HG03103 (cell line): ENCODE results near the gene ARHGDIB.

Source experiments
- ATAC-seq: cut with Tn5 transposase; IDR thresholded peaks from one replicate; pipeline ENCODE4 v1.9.1; 2021; ENCODE audit warnings: low read depth; ENCODE audit not compliant: unreplicated experiment

Gene ARHGDIB

DNA sequence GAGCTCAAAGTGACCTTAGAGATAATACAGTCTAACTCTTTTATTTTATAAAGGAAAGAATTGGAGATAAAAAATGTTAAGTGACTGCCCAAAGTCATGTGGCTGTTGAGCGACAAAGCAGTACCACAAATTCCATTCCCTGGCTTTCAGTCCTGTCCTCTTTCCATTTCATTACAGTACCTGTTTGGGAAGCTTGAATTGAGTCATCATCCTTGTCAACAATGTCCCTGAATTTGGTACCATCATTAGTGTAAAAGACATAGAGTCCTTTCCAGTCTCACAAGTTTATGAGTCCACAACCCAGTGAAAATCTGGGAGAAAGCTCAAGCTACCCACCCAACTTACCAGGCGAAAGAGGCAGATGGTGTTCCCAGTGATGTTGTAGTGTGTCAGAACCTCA, 26.9 kb downstream of the ARHGDIB start:
- no peak for ATAC-seq

DNA sequence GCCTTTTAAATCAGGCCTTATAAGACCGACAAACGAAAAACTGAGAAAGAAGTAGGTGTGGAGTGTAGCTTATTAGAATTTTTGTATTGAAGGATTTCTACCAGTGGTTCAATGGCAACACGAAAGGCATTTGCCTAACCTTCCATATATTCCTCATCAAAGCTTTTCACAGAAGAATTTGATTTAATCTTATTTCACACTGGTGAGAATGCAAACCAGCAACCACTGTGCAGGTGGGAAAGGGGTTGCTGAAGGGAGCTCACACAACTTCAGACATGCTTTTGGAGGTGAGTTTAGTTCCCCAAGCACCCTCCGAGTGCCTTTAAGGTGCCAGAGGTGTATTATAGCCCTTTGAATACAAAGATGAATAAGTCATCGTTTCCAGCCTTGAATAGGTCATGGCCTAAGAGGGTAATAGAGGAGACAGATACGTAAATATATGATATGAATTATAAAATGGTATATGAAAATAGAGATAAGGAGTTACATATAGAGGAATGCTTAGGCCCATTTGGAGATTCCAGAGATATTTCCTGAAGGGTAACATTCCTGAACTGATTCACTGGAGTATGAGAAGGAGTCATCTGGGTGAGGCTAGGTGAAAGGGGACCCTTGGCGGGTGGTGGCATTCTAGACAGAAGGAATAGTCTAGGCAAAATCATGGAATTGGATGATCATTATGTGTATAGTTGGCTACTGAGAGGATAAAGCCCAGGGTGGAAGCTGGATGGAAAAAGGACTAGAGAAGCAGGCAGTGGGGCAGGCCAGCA, 29.4 kb downstream of the ARHGDIB start:
- ATAC-seq: no peak

DNA sequence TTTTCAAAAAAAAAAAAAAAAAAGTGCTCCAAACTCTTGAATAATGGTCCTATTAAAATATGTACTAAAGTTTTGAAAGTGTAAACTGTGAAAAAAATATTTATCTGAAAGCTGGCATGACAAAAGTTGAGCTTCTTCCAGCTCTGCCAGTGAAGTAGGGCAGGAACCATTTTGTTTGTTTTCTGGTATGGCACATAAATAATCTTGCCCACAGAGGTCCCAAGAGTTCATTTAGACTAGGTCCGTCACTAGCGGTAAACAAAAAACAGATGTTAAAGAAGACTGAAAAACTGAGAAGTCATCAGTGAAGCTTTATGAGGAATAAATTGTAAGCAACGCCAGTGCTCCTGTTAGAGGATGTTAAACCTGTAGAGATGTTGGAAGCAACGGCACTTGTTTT, 30.0 kb downstream of the ARHGDIB start:
- no peak for ATAC-seq

DNA sequence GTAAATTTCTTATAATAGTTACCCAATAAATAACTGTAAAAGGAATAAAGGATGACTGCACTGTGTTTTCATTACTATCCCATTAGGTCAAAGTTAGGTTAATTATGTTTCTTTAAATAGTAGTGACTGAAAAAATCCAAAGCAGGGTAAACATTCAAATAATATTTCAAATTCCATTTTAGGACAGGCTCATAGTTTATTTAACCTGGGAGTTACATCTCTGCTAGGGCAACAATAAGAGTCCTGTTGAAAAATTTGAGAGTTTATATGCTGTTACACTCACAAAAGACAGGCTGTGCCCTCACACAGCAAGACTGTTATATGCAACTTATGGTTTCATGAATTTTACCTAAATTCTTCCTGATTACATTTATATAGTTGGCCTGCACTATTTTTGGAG, 31.1 kb downstream of the ARHGDIB start:
- no peak for ATAC-seq

DNA sequence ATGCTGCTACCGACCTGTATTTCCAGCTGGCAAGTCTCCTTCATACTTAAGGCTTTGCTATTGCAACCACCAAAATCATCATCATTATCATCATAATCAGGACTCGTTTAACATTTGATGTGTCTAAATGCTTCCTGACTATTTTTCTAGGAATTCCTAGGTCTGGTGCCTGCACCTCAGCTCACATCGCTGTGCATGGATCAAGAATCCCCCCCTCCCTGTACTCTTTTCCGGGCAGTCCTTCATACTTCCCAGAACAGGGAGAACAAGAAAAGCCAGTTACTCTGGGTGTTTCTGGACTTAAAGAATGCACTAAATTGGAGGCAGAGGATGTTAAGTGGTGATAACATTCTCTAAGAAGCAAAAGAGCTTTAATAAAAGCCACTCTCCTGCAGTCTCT, 32.5 kb downstream of the ARHGDIB start:
- ATAC-seq: no peak

DNA sequence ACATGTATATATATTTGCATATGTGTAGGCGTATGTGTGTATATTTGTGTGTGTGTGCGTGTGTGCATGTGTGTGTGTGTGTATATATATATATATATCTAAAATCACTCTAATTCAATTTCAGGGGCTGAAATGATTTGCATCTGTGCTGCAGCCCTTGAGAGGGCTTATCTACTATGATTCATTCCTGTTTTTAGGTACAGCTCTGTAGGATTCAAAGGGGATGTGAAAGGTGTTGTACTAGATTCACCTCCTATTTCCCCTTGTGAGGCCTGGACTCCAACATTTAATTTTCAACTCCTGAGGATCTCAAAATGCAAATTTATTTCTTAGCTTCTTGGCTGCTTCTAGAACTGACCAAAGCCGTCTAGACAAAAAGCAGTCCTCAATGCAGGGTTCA, 34.1 kb downstream of the ARHGDIB start:
- no peak for ATAC-seq

DNA sequence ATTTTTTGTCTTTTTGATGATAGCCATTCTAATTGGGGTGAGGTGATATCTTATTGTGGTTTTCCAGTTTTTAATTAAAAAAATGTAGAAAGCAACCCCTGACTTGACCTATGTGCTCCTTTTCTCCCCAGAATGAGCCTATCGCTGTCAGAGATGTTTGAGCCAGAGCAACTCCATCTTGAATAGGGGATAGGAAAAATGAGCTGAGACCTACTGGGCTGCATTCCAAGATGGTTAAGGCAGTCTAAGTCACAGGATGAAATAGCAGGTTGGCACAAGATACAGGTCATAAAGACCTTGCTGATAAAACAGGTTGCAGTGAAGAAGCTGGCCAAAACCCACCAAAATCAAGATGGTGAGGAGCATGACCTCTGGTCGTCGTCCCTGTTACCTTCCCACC, 36.9 kb downstream of the ARHGDIB start:
- no peak for ATAC-seq

DNA sequence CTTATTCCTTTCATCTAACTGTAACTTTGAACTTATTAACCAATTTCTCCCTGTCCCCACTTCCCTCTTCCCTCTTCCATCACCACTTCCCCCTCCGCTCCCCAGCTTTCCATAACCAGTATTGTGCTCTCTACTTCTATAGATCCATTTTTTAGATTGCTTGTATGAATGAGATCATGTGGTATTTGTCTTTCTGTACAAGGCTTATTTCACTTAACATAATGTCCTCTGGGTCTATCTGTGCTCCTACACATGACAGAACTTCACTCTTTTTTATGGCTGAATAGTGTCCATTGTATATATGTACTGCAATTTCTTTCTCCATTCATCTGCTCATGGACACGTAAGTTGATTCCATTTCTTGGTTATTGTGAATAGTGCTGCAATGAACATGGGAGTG, 37.5 kb downstream of the ARHGDIB start:
- no peak for ATAC-seq

DNA sequence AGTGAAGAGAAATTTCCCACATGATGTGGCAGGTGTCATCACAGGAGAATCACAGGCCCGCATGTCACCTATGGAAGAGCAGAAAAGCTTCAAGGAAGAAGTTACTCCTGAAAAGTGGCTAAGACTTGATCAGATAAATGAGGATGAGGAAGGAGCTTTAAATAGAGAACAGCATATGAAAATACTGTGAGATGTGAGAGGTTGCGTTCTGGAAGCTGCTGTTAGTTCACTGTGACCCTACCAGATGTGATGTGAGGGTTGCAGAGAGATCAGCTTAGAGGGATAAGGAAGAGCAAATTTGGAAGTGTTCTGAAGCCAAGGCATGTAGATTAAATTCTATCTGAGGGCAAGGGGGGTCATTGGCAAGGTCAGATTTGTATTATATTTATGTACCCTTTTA, 40.2 kb downstream of the ARHGDIB start:
- ATAC-seq: peak; percentile 58

DNA sequence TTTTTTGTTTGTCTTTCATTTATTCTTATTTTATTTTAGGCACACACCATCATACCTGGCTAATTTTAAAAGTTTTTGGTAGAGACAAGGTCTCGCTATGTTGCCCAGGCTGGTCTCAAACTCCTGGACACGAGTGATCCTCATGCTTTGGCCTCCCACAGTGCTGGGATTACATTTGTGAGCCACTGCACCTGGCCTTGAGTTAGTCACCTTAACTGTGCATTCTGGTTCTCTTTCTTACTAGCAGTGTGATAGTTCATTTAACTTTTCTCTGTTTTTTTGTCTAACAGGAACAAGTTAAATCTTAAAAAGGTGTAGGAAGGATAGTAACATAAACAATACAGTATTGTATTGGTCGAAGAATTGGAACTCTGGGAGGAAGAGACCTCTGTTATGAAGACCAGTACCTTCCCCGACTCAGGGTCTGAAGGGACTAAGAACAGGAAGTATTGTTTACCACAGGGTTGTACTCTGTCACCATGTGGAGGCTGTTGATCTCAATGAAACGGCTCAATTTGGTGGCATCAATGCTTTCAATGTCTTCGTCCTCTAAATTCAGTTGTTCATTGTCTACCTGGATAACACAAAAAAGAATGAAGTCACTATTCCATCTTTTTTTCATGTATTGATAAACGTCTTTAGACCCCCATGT, 40.8 kb downstream of the ARHGDIB start:
- peak; percentile 86 for ATAC-seq

DNA sequence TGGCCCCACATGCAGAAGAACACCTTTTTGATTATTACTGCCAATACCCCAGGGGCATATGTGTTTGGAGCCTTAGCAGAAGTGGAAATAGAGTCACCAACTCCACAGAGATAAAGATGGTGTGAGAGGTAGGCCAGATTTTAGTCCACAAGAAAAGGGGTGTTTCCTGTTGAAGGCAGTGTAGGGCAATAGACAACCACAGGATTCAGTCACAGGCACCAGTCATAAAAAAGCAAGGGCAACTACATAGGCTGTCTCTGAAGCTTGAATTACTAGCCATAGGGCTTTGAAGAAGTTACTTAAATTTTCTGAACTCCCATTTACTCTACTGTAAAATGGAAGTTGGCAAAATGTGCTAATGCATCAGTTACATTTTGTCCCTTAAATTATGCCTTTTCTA, 41.9 kb downstream of the ARHGDIB start:
- no peak for ATAC-seq

DNA sequence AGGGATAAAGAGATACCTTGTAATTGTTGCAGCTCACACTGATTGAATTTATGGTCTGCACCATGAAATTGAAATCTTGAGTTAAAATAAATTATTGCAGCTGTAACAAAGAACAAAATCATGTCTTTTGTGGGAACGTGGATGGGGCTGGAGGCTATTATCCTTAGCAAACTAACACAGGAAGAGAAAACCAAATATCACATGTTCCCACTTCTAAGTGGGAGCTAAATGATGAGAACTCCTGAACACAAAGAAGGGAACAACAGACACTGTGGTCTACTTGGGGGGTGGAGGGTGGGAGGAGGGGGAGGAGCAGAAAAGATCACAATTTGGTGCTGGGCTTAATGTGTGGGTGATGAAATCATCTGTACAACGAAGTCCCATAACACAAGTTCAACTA, 45.7 kb downstream of the ARHGDIB start:
- ATAC-seq: no peak

DNA sequence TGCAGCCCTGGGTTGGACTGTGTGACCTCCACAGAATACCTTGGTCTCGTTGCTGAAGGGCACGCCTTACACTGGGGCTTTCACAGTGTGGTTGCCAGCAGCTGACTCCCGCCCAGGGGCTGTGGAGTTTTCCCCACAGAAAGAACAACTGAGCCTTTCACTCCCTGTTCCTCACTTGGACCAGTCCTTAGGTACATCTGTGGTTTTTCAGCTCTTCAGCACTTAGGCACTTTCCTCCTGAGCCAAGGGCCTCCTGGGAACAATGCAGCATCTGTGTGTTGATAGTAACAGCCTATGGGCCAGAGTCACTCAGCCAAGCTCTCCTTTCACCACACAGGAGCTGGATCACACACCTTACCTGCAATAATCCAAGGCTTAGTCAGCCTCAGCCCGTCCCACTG, 48.0 kb downstream of the ARHGDIB start:
- ATAC-seq: no peak

DNA sequence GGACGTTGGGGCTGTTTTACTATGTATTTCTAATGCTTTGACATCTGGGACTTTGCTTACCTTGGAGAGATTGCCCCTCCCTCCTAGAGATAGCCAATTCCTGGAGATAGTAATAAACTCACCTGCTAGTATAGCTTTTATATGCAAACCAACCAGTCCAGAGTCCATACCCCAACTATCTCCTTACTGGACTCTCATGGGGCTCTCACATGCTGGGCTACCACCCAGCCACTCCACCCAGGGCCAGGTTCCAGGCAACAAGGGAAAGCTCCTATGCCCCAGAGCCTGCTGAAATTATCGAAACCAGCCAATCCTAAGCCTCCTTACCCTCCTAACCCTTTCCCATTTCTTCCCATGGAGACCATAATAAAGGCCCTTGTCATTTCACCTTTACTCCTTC, 50.3 kb downstream of the ARHGDIB start:
- no peak for ATAC-seq

DNA sequence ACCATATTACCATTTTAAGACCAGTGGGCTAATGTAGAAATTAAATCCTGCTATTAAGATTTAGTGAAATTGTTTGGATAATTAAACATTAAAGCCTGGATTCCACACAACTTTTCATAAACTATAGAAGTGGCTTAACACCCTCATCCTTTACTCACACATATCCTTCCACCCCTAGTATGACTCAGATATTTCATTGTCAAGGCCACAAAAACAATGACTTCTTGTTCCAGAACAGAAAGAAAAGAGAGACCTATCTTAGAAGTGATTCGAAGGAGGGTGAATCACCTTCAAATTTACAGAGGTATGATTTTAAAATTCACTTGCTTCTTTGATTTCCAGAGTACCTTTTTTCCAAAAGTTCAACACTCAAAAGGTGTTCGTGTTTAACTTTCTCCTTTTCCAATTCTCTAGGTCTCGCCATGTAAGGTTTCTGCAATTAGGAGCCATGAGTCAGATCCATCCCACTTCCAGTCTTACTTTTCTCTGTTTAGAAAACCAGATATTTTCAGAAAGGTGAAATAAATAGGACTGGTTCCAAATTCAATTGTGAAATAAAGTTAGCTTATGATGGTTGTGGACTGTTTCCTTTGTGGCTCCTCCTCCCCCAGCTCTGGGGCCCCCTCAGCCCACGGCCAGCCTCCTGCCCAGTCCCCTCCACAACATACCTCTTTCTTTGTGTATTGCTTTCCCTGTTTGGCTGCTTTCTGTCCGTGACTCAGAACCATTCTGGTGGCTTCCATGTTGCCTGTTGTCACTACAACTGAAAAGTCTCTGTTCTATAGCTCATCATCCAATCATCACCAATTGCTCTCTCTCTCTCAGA, 51.1 kb downstream of the ARHGDIB start:
- ATAC-seq: no peak

DNA sequence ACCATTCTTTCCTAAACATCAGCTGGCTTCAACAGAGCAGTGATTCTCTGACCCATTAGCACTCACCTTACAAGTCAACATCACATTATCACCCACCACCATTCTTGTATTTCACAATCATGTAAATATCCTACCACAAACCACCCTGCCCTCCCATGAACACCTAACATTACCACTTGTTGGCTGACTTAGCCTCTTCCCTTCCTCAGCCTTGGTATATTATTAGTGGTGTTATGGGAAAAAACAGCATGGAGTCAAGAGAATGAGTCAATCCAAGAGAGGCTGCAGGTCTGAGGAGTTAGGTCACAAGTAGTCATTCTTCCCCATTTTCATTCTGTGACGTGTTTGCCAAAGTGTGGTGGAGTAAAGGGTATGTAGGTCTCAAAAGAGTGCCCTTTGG, 53.4 kb downstream of the ARHGDIB start:
- ATAC-seq: no peak

DNA sequence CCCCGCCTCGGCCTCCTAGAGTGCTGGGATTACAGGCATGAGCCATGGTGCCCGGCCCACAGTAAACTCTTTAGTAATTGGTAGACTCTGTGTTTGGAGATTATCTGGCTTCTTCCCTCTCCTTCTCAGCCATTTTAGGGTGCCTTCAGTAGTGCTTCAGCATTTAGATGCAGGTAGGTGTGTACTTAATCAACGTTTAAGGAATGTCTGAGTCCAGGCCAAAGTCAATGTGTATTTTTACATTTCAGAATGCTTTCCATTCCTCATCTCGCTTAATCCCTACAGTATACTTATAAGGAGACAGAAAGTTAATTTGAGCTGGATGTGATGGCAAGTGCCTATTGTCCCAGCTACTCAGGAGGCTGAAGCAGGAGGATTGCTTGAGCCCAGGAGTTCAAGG, 55.3 kb downstream of the ARHGDIB start:
- no peak for ATAC-seq

DNA sequence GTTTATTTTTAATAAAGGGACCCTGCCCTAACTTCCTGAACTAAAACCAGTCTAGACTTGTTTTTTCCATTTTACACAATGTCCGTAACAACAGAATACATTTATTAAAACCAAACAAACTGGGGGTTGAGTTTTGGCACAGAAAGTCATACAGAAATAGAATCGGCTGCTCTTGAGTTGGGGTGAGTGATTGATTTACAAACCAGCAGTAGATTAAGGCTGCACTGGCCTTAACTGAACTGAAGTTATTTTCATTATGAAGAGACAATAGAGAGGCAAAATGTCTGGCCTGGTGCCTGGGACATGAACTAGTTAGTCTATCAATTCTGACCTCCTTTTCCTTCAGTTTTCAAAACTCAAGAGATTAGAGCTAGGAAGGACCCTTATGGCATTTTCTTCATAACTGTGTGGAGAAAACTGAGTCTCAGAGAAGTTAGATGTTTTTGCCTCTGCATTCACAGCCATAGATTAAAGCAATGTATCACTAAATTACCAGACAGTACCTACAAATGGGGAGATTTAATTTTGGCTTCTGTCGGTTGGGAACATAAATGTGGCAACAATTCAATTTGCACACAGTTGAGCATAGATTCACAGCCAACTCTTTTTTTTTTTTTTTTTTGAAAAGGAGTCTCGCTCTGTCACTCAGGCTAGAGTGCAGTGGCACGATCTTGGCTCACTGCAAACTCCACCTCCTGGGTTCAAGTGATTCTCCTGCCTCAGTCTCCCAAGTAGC, 56.0 kb downstream of the ARHGDIB start:
- ATAC-seq: no peak

DNA sequence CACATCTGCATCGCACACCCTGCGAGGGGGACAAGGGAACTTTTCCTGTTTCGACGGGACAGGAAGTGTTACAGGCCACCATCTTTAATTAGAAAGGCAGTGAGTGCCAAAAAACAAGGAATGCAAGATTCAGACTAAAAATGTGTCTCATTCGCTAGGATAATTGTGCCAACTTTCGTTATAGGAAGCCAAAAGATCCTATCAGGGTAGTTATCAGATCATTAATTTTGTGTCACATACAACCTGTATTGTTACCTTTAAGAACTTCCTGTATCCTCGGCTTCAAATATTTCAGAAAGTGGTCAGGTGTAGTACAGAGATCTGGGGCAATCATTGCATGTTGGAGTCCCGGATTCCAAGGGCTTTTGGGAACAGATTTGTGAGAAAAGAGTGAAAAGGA, 56.5 kb downstream of the ARHGDIB start:
- ATAC-seq: no peak

DNA sequence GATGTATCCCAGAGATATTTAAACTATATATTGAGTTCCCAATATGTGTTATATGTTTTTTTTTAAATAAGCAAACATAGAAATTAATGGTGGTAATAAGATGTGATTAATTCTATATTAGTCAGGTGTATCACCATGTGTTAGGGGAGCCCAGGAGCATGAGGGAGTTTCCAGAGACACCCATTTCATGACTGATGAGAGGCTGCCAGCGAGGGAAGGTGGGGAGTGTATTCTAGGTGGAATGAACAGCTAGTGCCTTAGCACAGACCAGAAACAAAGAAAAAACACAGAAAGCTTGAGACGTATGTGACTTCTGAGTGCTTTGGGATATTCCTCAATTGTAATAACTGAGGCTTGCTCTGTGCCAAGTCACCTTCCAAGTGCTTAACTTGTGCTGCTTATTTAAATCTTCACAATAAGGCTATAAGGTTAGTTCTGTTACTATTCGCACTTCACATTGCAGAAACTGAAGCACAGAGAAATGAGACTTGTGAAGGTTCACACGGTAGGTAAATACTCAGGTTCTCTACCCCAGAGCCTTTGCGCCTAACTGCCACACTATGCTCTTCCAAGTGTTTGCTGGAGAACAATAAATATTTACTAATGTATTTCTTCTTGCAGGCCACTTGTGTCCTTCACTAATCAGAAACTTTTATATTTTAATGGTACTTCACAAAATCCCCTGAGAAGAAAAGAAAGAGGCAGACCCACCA, 57.9 kb downstream of the ARHGDIB start:
- ATAC-seq: no peak
